ENCODE measurements around the gene LONRF2.

LONRF2 gene

DNA sequence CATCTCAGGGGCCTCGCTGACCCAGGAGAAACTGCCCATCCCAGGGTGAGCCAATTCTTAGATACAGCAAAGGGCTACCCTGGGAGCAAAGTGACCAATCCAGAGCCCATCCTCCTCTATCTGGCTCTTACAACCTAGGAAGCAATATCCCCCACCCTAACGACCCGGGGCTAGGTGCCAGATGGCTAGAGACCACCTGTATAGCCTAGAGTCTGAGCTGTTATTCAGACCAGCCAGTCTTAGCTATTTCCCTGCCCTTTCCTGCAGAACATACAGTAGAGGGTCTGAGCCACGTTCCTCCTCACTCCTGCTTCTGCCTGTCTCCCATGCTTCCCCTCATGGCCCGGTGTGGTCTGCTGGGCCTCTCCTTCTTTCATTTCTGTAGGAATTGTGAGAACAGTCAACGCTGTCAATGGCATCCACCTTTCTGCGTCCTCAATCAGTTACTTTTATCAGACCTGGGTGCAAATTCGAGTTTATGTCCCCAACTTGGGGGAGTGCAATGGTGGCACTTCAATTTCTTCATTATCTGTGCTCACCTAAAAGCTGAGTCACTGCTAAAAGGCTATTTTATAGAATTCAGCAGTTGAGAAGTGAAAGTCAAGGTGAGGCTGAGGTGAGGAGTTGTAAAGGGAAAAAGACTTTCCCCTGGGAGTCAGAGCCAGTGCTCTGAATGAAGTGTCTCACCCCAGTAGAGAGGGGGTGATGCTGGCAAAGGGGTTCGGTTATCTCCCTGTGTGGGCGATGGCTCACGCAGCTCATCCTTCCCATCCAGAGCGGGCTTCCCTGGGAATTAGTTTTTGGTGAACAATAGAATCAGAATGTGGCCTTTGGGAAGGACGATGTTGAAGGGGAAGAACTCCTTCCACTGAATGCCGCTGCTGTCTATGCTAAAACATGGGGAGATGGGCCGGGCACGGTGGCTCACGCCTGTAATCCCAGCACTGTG, 42.4 kb downstream of the LONRF2 start:
- H3K27ac ChIP-seq (replicated peaks) = no peak overlapping the region
- no peak overlapping the region for H3K4me3 ChIP-seq (replicated peaks; ENCODE audit: insufficient read depth, low read length)
- TF ChIP-seq POLR2AphosphoS5 (IDR thresholded peaks at IDR 0.05; ENCODE audit: low read depth) (no peak), GABPA (IDR thresholded peaks at IDR 0.05; ENCODE audit: low read depth) (no peak), CTCF (IDR thresholded peaks at IDR 0.05; ENCODE audit: insufficient read depth, low read length) (no peak)

DNA sequence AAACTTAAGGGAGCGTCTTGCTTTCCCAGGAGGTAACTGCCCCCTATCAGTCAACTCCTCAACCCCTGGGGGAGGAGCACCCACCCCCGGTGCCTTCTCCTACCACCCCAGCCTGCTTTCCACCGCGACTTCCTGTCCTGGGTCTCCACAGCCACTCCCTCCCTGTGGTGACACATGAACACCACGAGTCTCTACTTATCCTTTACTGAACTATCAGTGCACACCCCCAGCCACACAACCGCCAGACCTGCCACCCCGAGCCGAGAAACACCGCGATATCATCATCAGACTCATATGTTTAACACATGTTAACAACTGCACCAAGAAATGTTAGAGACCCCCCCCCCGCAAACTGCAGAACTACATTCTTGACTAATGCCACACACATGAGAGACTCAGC, 43.3 kb downstream of the LONRF2 start:
- peak in 1 of 2 experiments; percentile 29 for DNase-seq (ENCODE audit: low read depth in 1 of 2, low spot score in 1 of 2)
- Histone ChIP-seq H3K27ac (replicated peaks) (no peak overlapping the region), H3K27me3 (ENCODE audit: insufficient read depth, poor library complexity, severe bottlenecking) (peaks cover 3% of the 10 kb centered on the region), H3K4me3 (replicated peaks; ENCODE audit: insufficient read depth, low read length) (no peak overlapping the region)
- TF ChIP-seq SPI1 (IDR thresholded peaks at IDR 0.05; ENCODE audit: borderline replicate concordance, low read depth) (no peak), CTCF (IDR thresholded peaks at IDR 0.05; ENCODE audit: insufficient read depth, low read length) (no peak), GABPA (IDR thresholded peaks at IDR 0.05; ENCODE audit: low read depth) (no peak), POLR2AphosphoS5 (IDR thresholded peaks at IDR 0.05; ENCODE audit: low read depth) (no peak)
- TF ChIP-seq, protein P1, sequence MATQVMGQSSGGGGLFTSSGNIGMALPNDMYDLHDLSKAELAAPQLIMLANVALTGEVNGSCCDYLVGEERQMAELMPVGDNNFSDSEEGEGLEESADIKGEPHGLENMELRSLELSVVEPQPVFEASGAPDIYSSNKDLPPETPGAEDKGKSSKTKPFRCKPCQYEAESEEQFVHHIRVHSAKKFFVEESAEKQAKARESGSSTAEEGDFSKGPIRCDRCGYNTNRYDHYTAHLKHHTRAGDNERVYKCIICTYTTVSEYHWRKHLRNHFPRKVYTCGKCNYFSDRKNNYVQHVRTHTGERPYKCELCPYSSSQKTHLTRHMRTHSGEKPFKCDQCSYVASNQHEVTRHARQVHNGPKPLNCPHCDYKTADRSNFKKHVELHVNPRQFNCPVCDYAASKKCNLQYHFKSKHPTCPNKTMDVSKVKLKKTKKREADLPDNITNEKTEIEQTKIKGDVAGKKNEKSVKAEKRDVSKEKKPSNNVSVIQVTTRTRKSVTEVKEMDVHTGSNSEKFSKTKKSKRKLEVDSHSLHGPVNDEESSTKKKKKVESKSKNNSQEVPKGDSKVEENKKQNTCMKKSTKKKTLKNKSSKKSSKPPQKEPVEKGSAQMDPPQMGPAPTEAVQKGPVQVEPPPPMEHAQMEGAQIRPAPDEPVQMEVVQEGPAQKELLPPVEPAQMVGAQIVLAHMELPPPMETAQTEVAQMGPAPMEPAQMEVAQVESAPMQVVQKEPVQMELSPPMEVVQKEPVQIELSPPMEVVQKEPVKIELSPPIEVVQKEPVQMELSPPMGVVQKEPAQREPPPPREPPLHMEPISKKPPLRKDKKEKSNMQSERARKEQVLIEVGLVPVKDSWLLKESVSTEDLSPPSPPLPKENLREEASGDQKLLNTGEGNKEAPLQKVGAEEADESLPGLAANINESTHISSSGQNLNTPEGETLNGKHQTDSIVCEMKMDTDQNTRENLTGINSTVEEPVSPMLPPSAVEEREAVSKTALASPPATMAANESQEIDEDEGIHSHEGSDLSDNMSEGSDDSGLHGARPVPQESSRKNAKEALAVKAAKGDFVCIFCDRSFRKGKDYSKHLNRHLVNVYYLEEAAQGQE (IDR thresholded peaks at IDR 0.05; ENCODE audit: insufficient replicate concordance, low read depth) = no peak

More for the DNA sequence above, 42.4 kb downstream of the LONRF2 start:
- peaks cover 3% of the 10 kb centered on the region for H3K27me3 ChIP-seq (ENCODE audit: insufficient read depth, poor library complexity, severe bottlenecking)
- no peak for DNase-seq (ENCODE audit: low read depth in 1 of 2, low spot score in 1 of 2)

DNA sequence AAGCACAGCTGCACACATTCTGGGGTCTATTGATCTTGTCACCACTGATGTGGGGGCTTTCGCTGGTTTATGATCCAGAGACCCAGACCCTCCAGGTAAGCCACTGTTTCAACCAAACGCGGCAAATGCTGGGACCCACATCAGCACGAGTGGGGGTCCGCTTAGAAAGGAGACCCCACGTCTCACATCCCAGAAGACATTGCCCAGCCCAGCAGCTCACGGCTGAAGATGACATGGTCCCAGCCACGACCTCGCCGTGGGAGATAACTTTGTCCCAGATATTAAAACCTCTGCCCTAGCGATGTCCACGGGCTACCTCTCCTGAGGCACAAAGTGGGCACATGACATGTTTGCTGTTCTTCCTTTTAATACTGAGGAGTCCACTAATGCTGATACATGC, 43.8 kb downstream of the LONRF2 start:
- no peak for DNase-seq (ENCODE audit: low read depth in 1 of 2, low spot score in 1 of 2)
- Histone ChIP-seq H3K27me3 (ENCODE audit: insufficient read depth, poor library complexity, severe bottlenecking) (peaks cover 3% of the 10 kb centered on the region), H3K27ac (replicated peaks) (no peak overlapping the region), H3K4me3 (replicated peaks; ENCODE audit: insufficient read depth, low read length) (no peak overlapping the region)
- no peak for TF ChIP-seq SPI1 (IDR thresholded peaks at IDR 0.05; ENCODE audit: borderline replicate concordance, low read depth)
- no peak for TF ChIP-seq GABPA (IDR thresholded peaks at IDR 0.05; ENCODE audit: low read depth)
- TF ChIP-seq, protein P1 (IDR thresholded peaks at IDR 0.05; ENCODE audit: insufficient replicate concordance, low read depth) = no peak
- TF ChIP-seq CTCF (IDR thresholded peaks at IDR 0.05; ENCODE audit: insufficient read depth, low read length) = no peak
- TF ChIP-seq POLR2AphosphoS5 (IDR thresholded peaks at IDR 0.05; ENCODE audit: low read depth) = no peak

Measured in HL-60 (cell line).